HG03135 (cell line): ENCODE results near the gene CRBN.

Experiments
- ATAC-seq: cut with Tn5 transposase; IDR thresholded peaks from one replicate; pipeline ENCODE4 v1.9.1; 2021; ENCODE audit warnings: mild to moderate bottlenecking, moderate library complexity; ENCODE audit not compliant: unreplicated experiment

CRBN gene

GRCh38 chr3:3113042-3113709, 66.3 kb downstream of the CRBN start:
- ATAC-seq: no peak

- ATAC-seq: no peak
These were observed 68.6 kb downstream of the CRBN start for GRCh38 chr3:3110749-3111361.

GRCh38 chr3:3110299-3110630, 69.2 kb downstream of the CRBN start, which contains the start of gene IL5RA:
Gene IL5RA, minus strand, starts transcription at chr3:3110374. Its CDS starts 5,390 bp downstream, at chr3:3104984.
- peak; percentile 61 for ATAC-seq

GRCh38 chr3:3109407-3110298, 69.8 kb downstream of the CRBN start:
- peak; percentile 57 for ATAC-seq

- ATAC-seq: no peak
These were observed 71.6 kb downstream of the CRBN start for GRCh38 chr3:3107858-3108257.

GRCh38 chr3:3107181-3107580, 72.3 kb downstream of the CRBN start:
- ATAC-seq: no peak

- ATAC-seq: no peak
These were observed 73.7 kb downstream of the CRBN start for GRCh38 chr3:3105815-3106214.

- ATAC-seq: no peak
These were observed 74.2 kb downstream of the CRBN start for GRCh38 chr3:3105246-3105645.

GRCh38 chr3:3102751-3103150, 76.7 kb downstream of the CRBN start:
- no peak for ATAC-seq

- ATAC-seq: no peak
These were observed 77.6 kb downstream of the CRBN start for GRCh38 chr3:3101660-3102458.
